H54 (cell line): Measurements from ENCODE around the gene HTRA1.

Experiments used
- DNase-seq: peaks from one replicate; pipeline ENCODE4 v3.0.0; 2011; ENCODE audit warnings: low spot score, mixed read lengths; ENCODE audit not compliant: insufficient read length
- FAIRE-seq: peaks from 3 replicates; lab custom pipeline; 2011; peaks lifted over from hg19 to GRCh38; lab: Jason Lieb, UNC
- POLR2A ChIP-seq: IDR thresholded peaks from 2 replicates; pipeline ENCODE4 v1.6.1; 2011; ENCODE audit warnings: low read depth, mild to moderate bottlenecking, low read length

HTRA1 gene

DNA sequence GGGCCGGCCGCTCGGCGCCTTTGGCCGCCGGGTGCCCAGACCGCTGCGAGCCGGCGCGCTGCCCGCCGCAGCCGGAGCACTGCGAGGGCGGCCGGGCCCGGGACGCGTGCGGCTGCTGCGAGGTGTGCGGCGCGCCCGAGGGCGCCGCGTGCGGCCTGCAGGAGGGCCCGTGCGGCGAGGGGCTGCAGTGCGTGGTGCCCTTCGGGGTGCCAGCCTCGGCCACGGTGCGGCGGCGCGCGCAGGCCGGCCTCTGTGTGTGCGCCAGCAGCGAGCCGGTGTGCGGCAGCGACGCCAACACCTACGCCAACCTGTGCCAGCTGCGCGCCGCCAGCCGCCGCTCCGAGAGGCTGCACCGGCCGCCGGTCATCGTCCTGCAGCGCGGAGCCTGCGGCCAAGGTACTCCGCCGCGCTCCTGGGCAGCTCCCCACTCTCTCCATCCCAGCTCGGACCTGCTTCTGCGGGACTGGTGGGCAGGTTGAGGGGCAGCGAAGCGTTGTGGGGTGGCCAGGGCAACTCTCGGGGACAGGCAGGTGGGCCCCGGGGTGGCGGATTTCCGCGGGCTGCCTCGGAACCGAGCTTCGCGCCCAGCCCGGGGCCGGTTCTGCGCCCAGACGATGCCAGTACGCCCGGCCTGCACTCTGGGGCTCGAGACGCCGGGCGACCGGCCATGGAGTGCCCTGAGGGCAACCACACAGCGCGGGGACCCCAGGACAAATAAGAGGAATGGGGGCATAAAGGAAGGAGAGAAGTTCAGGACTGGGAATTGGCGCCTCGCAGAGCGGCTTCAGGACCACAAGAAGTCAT, 578 bp downstream of the HTRA1 start:
- FAIRE-seq = no peak
- no peak for DNase-seq
- TF ChIP-seq POLR2A = peak; percentile 4; the same call in 1 of the 2 replicates

GRCh38 chr10:122462533-122463465, 1.4 kb downstream of the HTRA1 start:
- DNase-seq (no peak), FAIRE-seq (no peak)
- no peak for TF ChIP-seq POLR2A

- DNase-seq (no peak), FAIRE-seq (no peak)
- TF ChIP-seq POLR2A = no peak
These were observed 2.3 kb downstream of the HTRA1 start for GRCh38 chr10:122463466-122464249.

GRCh38 chr10:122464250-122464510, 2.8 kb downstream of the HTRA1 start:
- FAIRE-seq (no peak), DNase-seq (no peak)
- TF ChIP-seq POLR2A = no peak

GRCh38 chr10:122464586-122464985, 3.2 kb downstream of the HTRA1 start:
- FAIRE-seq = no peak
- no peak for DNase-seq
- TF ChIP-seq POLR2A = no peak

DNA sequence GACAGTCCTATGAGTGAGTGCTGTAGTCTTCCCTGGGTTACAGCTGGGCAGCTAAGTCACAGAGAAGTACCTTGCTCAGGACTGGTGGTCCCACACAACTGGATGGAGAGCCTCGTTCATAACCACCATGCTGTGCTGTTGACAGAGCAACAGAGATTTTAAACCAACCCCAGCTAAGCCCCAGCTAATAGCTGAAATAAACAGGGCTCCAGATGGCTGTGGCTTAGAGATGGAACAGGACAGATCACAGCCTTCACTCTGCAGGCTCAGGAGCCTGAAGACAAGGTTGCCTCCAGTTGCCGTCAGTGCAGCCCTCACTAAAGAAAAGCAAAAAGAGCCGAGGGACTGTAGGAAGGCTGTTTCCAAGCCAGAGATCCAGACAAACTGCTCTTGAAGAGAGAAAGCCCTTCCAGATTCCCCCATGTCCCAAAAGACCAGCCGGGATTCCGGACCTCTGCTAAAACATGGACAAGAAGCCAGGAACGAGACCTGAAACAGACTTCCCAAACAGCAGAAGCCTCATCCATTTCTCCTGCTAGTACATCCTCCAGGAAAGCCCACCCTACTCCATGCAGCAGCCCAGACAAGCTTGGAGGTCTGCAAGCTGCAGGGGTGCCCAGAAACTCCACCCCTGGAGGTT, 4.2 kb downstream of the HTRA1 start:
- no peak for FAIRE-seq
- no peak for DNase-seq
- TF ChIP-seq POLR2A = no peak

DNA sequence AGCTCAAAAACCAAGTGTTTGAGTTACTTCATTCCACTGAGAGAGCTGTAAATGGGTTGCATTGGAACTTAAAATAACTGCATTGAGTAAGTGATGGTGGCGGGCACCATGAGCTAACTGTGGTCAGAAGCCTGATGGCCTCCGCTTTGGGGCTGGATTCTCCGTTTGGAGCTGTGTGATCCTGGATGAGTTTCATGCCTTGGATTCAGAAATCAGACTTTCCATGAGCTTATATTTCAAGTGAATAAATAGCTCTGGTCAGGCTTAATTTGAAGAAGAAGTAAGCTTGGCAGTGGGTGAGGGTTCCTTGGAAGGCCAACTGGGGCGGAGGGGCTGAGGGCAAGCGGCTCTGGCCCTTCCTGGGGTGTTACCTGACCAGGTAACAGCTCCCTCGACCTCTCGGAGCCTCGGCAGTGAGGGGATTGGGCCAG, 5.6 kb downstream of the HTRA1 start:
- TF ChIP-seq POLR2A = no peak
- no peak for FAIRE-seq

DNA sequence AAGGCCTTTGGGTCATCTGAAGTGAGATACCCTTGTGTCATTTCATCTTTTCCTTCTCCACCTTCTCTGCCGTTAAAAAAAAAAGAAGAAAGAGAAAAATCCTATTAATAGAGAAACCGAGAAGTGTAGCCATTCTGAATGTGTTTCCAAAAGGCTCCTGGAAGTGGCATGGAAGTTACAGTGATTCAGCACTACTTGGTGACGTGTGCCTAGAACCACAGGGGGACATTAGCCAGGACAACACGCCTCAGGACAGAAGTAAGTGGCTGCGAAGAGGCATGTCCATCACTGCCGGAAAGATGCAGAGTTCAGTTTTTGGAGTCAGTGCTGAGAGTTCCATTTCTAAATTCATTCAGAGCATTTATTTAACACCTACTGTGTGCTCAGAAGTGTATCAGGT, 6.3 kb downstream of the HTRA1 start:
- TF ChIP-seq POLR2A = no peak
- no peak for FAIRE-seq

More for the DNA sequence above, 5.6 kb downstream of the HTRA1 start:
- no peak for DNase-seq

GRCh38 chr10:122468307-122468925, 7.1 kb downstream of the HTRA1 start:
- DNase-seq (no peak), FAIRE-seq (no peak)
- no peak for TF ChIP-seq POLR2A

More for the DNA sequence above, 6.3 kb downstream of the HTRA1 start:
- DNase-seq = no peak

DNA sequence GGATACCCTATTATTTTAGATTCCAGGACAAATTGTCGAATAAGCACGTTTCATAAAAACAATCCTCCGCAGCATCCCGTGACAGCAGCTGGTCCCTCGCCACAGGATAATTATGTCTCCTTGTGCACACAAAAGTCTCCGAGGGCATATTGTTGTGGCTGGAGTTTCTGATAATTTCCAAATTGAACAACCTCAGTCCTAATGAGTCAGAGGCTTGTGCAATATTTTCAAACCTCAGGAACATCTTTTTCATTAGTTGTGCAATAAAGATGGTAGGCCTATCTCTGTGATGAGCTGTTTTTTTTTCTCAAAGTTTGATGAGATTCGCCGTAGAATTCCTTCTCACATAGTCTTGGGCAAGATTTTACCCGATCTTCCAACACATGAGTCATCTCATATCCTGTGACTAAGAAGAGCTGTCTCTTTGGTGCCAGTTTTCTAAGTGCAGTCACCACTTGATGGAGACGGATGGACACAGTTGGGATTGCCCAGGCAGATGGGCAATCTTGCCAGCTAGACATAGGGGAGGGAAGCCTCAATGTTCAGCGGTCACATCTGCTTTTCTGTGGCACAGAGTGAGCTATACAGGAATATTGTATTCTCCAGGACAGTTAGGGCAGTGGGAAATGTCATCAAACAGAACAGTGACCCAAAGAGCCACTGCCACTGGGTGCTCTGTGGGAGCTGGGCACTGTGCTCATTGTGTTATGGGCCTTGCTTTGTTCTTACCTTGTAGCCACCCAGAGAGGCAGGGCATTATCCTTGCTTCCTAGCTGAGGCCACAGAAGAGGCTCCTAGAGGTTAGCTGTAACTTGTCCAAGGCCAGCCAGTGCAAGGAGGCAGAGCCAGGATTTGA, 7.8 kb downstream of the HTRA1 start:
- TF ChIP-seq POLR2A = no peak
- FAIRE-seq = peak; percentile 57
- peak; percentile 65 for DNase-seq

- DNase-seq = no peak
- no peak for TF ChIP-seq POLR2A
- FAIRE-seq = no peak
These were observed 8.5 kb downstream of the HTRA1 start for GRCh38 chr10:122469848-122470247.

- DNase-seq (no peak), FAIRE-seq (no peak)
- TF ChIP-seq POLR2A = no peak
These were observed 10.3 kb downstream of the HTRA1 start for GRCh38 chr10:122471531-122472177.
